IPS-18c (cell line): ENCODE results near the gene TADA2B.

Source experiments
- H3K4me3 ChIP-seq: 2 replicates; pipeline ENCODE4 v1.7.0; 2013; ENCODE audit warnings: low read depth, mild to moderate bottlenecking, low read length, moderate library complexity; ENCODE audit not compliant: insufficient read depth
- H3K9me3 ChIP-seq: one replicate; pipeline ENCODE4 v1.6.1; 2013; ENCODE audit warnings: mild to moderate bottlenecking, low read length, moderate library complexity; ENCODE audit not compliant: control insufficient read depth, insufficient read depth

TADA2B gene

GRCh38 chr4:7107166-7107905 is 64.2 kb downstream of the TADA2B start:
- no peak overlapping the region for H3K4me3 ChIP-seq
- H3K9me3 ChIP-seq: peaks cover 4% of the 10 kb centered on the region
